DMS53 (cell line): ENCODE results near the gene RPRD1A.
"Not testable (repeated sequence)": the region's sequence is repeated elsewhere in the genome, so short reads cannot be mapped to it uniquely, and the experiment has no call there.

ENCODE experiments used
- DNase-seq: peaks from one replicate; lab custom pipeline; 2025; lab: John Stamatoyannopoulos, UW

RPRD1A gene

DNA sequence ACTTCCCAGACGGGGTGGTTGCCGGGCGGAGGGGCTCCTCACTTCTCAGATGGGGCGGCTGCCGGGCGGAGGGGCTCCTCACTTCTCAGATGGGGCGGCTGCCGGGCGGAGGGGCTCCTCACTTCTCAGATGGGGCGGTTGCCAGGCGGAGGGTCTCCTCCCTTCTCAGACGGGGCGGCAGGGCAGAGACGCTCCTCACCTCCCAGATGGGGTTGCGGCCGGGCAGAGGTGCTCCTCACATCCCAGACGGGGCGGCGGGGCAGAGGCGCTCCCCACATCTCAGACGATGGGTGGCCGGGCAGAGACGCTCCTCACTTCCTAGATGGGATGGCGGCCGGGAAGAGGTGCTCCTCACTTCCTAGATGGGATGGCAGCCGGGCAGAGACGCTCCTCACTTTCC lies 10.4 kb upstream of the RPRD1A start:
- DNase-seq: not testable (repeated sequence)

DNA sequence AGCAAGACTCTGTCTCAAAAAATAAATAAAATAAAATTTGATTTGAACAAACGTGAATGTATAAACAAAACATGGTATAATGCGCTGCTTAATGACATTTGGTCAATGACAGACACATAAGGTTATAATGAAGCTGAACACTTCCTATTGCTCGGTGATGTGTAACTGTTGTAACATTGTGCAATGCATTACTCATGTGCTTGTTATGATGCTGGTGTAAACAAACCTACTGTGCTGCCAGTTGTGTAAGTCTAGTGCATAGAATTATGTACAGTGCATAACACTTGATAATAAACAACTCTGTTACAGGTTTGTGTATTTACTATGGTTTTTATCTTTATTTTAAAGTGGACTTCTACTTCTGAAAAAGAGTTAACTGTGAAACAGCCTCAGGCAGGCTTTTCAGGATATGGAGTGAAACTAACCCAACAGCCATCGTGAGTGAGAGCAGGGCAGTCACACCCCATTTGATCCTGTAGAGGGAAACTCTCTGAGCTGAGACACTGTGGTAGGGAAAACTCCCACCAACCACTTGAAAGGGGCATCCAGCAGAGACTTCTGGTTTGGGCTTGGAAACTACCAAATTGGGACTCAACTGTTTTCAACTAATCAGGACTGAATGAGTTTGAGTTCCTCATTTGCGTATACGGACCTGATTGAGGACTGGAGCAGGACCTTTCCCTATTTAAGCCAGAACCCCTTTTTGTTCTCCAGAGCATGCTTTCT lies 8.7 kb upstream of the RPRD1A start:
- peak; percentile 73 for DNase-seq

DNA sequence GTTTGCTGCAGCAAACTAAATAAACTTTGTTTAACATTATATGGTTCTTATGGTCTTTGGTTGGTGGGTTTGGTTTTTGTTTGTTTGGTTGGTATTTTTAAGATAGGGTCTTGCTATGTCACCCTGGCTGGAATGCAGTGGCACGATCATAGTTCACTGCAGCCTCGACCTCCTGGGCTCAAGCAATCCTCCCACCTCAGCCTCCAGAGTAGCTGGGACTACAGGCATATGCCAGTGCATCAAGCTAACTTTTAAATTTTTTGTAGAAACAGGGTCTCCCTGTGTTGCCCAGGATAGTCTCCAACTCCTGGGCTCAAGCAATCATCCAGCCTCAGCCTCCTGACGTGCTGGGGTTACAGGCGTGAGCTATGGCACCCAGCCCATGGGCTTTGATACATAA lies 7.1 kb upstream of the RPRD1A start:
- no peak for DNase-seq

DNA sequence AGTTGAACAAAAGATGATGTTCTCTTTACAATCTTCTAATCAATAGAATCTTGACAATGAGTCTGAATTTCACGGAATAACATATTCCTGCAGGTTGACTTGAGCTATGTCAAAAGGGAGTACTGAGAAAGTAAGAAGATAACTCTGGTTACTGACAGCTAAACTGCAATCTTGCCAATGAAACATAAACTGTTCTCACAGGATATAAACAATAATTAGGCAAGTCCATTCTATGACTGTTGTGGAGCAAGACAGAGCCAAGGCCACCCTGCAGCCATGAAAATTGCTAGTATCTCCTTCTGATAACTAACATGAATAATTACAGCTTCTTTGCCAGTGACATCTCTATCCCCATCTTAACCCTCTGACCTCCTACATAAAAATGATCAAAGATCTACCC lies 6.3 kb upstream of the RPRD1A start:
- no peak for DNase-seq

DNA sequence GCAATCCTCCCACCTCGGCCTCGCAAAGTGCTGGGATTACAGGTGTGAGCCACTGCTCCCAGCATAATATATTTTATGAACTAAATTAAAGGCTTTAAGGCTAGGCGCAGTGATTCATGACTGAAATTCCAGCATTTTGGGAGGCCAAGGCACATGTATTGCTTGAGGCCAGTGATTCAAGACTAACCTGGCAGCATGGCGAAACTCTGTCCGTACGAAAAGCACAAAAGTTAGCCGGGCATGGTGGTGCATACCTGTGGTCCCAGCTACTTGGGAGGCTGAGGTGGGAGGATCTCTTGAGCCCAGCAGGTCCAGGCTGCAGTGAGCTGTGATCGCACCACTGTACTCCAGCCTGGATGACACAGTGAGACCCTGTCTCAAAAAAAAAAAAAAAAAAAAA lies 5.0 kb upstream of the RPRD1A start:
- not testable (repeated sequence) for DNase-seq

DNA sequence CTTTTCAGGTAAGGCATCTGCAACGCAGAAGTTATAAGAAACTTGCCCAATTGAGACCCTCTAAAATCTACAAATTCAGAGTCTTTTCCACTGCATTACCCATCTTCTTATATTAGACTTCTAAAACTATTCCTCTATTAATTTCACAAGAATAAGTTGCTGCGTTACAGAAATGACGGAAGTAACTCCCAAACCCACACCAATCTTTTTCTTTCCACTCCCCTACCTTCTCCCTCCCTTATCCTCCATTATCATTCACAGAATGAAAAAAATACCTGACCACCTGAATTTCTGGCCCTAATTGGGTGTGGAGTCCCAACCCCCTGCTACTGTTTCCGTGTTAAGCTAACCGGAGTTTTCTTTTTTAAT lies 689 bp downstream of the RPRD1A start:
- peak; percentile 52 for DNase-seq

DNA sequence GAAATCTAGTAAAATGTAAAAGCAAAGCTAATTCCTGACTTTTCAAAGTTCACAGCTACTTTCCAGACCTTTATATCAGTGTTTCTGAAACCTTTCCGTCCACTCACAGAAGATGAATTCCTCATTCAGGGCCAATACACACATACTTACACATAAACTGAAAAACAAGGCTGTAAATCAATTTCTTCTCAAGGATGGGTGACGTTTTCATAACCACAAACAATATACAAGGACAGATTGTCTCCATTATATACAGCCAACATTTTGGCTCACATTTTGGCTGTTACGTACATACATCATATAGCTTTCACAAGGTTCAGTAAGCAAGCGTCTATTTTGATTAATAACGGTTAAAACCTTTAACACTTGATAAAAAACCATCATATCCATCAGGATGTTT lies 1.4 kb downstream of the RPRD1A start:
- DNase-seq: no peak

DNA sequence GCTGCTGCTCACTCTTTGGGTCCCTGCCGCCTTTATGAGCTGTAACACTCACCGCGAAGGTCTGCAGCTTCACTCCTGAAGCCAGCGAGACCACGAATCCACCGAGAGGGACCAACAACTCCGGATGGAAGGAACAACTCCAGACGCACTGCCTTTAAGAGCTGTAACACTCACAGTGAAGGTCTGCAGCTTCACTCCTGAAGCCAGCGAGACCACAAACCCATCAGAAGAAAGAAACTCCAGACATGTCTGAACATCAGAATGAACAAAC lies 2.6 kb downstream of the RPRD1A start:
- not testable (repeated sequence) for DNase-seq

DNA sequence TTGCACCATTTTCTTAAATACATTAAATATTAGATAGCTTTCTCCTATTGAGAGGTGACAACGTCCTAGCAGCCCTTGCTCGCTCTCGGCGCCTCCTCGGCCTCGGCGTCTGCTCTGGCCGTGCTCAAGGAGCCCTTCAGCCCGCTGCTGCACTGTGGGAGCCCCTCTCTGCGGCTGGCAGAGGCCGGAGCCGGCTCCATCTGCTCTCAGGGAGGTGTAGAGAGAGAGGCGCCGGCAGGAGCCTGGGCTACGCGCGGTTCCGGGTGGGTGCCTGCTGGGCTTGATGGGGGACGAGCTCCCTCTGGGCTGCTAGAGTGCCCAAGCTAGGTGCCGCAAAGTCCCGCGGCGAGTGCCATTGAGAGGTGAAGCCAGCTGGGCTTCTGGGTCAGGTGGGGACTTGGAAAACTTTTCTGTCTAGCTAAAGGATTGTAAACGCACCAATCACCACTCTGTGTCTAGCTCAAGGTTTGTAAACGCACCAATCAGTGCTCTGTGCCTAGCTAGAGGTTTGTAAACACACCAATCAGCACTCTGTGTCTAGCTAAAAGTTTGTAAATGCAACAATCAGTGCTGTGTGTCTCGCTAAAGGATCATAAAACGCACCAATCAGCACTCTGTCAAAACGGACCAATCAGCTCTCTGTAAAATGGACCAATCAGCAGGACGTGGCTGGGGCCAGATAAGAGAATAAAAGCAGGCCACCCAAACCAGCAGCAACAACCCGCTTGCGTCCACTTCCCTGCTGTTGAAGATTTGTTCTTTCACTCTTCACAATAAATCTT lies 3.1 kb downstream of the RPRD1A start:
- no peak for DNase-seq

DNA sequence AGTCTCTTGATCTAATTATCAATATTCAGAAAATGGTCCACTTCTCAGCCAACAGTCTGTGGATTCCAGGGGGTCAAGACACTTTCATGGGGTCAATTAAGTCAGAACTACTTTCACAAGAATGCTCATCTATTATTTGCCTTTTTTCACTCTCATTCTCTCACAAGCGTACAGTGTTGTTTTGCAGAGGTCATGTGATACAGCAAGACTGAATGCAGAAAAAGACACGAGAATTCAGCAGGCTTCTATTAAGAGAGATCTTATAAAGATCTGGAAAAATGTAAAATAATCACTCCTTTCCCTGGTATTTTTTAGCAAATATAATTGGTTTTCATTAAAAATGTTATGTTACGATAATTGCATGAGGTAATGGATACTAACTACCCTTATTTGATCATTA lies 8.7 kb downstream of the RPRD1A start:
- DNase-seq: no peak

DNA sequence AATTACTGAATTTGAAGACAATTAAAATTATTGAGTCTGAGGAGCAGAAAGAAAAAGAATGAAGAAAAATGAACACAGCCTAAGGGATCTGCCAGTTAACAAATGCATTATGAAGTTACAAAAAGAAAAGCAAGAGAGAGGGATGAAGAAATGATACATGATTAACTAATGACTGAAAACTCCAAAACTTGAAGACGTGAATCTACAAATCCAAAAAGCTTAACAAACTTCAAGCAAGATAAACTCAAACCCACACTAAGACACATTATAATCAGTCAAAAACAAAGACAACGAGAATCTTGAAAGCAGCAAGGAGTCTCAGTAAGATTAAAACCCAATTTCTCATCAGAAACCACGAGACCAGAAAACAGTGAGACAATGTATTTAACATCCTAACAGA lies 15.6 kb downstream of the RPRD1A start:
- DNase-seq: no peak

DNA sequence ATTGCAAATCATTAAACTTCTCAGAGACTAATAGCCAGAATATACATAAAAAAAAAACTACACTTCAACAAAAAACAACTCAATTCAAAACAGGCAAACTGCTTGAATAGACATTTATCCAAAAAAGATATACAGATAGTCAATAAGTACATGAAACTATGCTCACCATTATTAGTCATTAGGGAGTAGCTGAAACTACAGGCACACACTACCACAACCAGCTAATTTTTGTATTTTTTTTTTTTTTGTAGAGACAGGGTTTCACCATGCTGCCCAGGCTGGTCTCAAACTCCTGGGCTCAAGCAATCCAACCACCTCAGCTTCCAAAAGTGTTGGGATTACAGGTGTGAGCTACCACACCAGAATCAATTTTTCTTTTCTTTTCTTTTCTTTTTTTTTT lies 16.9 kb downstream of the RPRD1A start:
- DNase-seq: no peak

DNA sequence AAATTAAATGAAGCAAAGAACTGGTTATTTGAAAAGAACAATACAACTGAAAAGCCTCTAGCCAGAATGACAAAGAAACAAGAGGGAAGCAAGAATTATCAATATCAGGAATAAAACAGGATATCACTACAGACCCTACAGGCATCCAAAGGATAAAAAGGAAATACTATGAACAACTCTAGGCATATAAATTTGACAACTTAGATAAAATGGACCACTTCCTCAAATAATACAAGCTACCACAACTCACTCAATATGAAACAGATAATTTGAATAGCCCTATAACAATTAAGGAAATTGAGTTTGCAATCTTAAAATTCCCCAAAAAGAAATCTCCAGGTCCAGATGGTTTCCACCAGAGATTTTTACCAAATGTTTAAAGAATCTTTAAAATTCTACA lies 19.8 kb downstream of the RPRD1A start:
- no peak for DNase-seq

DNA sequence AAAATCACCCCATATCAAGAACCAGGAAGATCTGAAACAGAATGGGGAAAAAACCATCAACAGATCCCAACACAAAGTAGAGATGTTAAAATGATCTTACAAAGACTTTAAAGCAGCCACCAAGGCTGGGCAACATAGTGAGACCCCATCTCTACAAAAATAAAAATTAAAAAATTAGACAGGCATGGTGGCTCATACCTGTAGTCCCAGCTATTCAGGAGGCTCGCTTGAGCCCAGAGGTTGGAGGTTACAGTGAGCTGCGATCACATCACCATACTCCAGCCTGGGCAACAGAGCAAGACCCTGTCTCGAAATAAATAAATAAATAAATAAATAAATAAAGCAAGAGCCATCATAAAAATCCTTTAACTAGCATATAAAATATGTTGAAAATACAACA lies 20.5 kb downstream of the RPRD1A start:
- no peak for DNase-seq

DNA sequence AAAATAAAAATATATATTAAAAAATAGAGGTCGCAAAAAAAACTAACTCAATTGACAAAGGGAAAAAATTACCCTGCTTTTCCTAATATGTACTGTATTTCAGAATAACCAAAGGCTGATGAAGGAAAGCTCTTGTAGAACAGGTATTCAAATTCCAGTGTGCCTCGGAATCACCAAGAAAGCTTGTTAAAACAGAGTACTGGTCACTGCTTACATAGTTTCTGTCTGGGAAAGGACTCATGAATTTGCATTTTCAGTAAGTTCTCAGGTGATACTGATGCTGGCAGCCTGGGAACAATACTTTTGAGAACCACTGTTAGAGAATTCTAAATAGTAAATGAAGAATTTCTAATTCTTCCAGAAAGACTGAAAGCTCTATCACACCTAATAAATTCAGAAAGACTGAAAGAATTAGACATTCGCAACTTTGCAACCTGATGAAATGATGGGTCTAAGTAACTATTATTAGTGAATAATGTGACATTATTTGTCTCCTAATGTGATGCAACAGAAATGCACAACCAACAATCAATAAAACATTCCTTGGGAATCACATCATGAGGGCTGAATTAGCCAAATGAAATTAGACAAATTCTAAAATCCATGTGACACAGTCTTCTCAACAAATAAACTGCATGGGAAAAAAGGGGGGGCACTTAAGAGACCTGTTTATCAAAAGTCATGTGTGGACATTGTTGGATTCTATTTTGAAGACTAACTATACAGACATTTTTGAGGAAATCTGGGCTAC lies 21.9 kb downstream of the RPRD1A start:
- no peak for DNase-seq

DNA sequence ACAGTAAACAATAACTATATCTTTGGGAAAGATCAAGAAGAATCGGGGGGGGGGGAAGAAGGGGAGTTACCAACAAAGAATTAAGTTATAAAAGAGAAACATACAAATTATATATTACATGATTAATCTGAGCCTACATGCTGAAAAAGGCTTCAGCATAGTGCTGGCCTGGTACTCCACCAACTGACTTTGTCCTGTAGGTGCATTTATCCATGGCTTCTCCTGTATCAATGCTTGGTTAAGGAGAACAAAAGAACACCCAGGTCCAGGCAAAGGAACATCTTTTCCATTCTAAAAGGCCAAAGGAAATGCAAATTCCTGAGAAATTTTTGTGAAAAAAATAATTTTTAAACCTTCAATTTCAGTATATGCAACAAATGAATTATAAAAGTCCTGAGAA lies 24.2 kb downstream of the RPRD1A start:
- no peak for DNase-seq

DNA sequence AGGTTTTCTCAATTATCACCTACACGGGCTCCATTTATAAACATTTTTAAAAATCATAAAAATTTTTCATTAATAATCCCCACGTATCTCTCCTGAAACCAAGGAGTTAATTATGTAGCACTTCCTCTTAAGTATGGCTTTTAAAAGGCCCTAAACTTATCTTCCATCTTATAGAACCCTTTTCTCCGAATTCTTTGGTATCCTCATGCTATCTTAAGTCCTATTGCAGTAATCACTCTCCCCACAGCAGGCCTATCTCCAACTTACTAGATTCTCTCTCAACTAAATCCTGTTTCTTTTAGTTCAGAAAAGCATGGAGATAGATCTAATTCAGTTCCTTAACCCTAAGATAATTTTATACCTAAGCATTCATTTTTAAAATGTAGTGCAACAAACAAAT lies 26.2 kb downstream of the RPRD1A start:
- no peak for DNase-seq

DNA sequence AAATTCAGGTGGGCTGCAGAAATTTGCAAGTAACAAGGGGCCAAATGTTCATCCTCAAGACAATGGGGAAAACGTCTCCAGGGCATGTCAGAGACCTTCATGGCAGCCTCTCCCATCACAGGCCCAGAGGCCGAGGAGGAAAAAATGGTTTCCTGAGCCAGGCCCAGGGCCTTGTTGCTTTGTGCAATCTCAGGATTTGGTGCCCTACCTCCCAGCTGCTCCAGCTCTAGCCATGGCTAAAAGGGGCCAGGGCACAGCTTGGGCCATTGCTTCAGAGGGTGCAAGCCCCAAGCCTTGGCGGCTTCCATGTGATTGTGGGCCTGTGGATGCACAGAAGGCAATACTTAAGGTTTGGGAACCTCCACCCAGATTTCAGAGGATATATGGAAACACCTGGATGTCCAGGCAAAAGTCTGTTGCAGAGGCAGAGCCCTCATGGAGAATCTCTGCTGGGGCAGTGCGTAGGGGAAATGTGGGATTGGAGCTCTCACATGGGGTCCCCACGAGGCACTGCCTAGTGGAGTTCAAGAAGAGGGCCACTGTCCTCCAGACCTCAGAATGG lies 29.2 kb downstream of the RPRD1A start:
- DNase-seq: no peak

DNA sequence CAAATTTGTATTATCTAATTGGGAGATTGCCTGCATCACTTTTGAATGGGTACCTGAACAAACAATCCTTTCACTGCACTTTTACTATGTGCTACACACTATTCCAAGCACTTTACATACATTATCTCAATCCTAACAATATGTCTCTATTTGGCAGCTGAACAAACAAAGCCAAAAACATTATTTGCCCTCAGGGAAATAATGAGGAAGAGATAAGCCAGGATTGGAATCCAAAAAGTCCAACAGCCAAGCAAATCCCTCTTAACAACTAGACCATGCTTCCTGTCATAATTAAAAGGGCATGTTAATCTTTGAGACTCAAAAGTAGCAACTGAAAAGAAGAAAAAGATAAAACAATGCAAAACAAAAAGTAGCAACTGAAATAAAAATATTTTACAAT lies 32.1 kb downstream of the RPRD1A start:
- DNase-seq: peak; percentile 45

DNA sequence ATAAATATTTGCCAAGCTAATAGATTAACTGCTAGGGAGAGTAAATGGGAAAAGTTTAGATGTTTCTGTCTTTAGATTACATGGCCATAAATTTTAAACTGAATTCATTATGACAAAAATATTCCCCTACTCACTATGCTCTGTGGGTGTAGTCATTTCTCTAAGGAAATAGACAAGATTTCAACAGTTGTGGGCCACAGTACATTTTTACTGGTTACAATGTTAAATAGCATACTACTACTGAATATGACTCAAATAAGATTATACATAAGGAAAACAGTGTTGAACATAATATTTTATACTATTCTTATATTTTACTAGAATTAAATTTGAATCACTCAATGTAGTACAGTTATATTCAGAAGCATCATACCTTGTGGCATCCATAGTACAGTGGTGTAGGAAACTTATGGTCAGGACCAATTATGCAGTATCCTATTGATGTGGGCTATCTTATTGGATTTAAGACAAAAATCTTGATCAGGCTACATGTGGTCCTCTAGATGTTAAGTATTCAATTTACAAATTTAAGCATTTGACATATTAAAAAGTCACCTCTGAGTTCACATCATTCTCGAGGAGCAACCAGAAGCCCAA lies 33.0 kb downstream of the RPRD1A start:
- no peak for DNase-seq

DNA sequence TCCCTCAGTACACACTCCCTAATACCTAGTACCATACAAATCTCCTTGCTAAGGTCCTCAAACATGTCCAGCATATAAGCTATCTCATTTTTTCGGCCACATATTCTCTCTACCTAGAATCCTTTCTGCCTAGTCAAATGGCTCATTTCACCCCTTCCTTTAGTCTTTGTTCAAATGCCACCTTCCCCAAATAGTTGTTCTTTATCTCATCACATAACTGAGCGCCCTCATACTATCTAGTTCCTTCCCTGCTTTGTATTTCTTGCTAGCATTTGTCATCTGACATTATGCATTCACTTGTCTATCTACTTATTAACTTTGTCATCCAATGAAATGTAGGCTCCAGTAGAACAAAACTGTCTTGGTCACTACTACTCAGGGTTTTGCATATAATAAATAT lies 35.5 kb downstream of the RPRD1A start:
- DNase-seq: no peak

DNA sequence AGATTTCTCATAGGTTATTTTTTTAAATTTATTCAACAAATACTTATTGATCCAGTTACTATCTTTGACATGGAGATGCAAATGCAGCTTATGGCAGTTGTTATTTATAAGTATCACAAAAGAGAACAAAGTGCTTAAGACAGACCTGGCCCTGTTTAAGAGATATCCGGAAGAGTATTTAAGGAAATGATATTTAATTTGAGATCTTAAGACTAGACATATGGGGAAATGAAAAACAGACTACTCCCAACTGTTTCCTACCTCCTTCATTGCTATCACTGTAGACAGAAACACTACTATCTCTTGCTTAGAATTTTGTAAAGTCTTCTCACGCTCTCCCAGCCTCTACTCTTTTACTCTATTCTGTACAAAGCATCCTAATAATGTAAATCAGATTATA lies 36.0 kb downstream of the RPRD1A start:
- DNase-seq: no peak

DNA sequence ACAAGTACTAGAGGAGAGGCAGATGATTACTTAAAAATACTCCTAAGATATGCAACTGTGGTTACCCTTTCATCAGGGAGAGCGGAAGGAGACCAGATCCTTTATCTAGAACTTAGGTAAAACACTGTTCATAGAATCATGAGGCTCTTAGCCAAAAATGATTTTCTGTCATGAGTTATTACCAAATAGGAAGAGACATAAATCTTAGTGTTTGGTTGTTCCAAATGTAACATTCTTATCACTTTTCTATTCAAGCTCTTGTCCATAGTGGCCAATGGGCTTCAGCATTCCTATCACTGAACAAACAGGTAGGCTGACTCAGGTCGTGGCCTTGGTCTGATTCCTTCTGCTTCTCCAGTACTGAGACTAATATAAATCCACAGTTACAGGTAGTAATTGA lies 38.5 kb downstream of the RPRD1A start:
- no peak for DNase-seq
